ENCODE results near the gene STOML1.
"Not testable (repeated sequence)": the region's sequence is repeated elsewhere in the genome, so short reads cannot be mapped to it uniquely, and the experiment has no call there.

The STOML1 gene

GRCh38 chr15:73960472-73961070, 31.5 kb downstream of the STOML1 start:
- not testable (repeated sequence) for DNase-seq (ENCODE audit: low spot score)

- no peak for DNase-seq (ENCODE audit: low spot score)
Measured at GRCh38 chr15:73959801-73960200, 32.3 kb downstream of the STOML1 start.

- no peak for DNase-seq (ENCODE audit: low spot score)
Measured at GRCh38 chr15:73959012-73959581, 33.0 kb downstream of the STOML1 start.

- no peak for DNase-seq (ENCODE audit: low spot score)
Measured at GRCh38 chr15:73957785-73958184, 34.3 kb downstream of the STOML1 start.

- no peak for DNase-seq (ENCODE audit: low spot score)
Measured at GRCh38 chr15:73957276-73957675, 34.8 kb downstream of the STOML1 start.

GRCh38 chr15:73956743-73957135, 35.4 kb downstream of the STOML1 start:
- DNase-seq (ENCODE audit: low spot score), result no peak

GRCh38 chr15:73955861-73956742, 36.0 kb downstream of the STOML1 start:
- DNase-seq (ENCODE audit: low spot score), result no peak

GRCh38 chr15:73955326-73955725, 36.8 kb downstream of the STOML1 start:
- DNase-seq (ENCODE audit: low spot score), result no peak

- no peak for DNase-seq (ENCODE audit: low spot score)
Measured at GRCh38 chr15:73954188-73955145, 37.6 kb downstream of the STOML1 start.

- DNase-seq (ENCODE audit: low spot score), result no peak
Measured at GRCh38 chr15:73952913-73953750, 39.0 kb downstream of the STOML1 start.

GRCh38 chr15:73952171-73952912, 39.8 kb downstream of the STOML1 start:
- no peak for DNase-seq (ENCODE audit: low spot score)

GRCh38 chr15:73951601-73952000, 40.5 kb downstream of the STOML1 start:
- DNase-seq (ENCODE audit: low spot score), result no peak

- peak; percentile 29 for DNase-seq (ENCODE audit: low spot score)
Measured at GRCh38 chr15:73950831-73951561, 41.1 kb downstream of the STOML1 start.

GRCh38 chr15:73950479-73950830, 41.6 kb downstream of the STOML1 start:
- DNase-seq (ENCODE audit: low spot score), result no peak

- DNase-seq (ENCODE audit: low spot score), result no peak
Measured at GRCh38 chr15:73949496-73949895, 42.6 kb downstream of the STOML1 start.

GRCh38 chr15:73948982-73949381, 43.1 kb downstream of the STOML1 start:
- DNase-seq (ENCODE audit: low spot score), result no peak

- DNase-seq (ENCODE audit: low spot score), result no peak
Measured at GRCh38 chr15:73948396-73948795, 43.7 kb downstream of the STOML1 start.

GRCh38 chr15:73947651-73948050, 44.4 kb downstream of the STOML1 start:
- no peak for DNase-seq (ENCODE audit: low spot score)

GRCh38 chr15:73946795-73947370, 45.2 kb downstream of the STOML1 start:
- no peak for DNase-seq (ENCODE audit: low spot score)
